Endodermal cell (in vitro differentiated cells): ENCODE data around the gene ZFYVE16. TPM values are rescaled to one million over a fixed set of nuclear protein-coding genes. Genes with fewer than 3 reads are reported as not detected.

Experiments used
- DNase-seq: peaks from one replicate; pipeline ENCODE4 v3.0.0-alpha.2; 2017
- H3K27ac ChIP-seq: 2 replicates; pipeline ENCODE4 v1.5.1; 2013; ENCODE audit warnings: mild to moderate bottlenecking, low read depth, low read length, moderate library complexity
- H3K27me3 ChIP-seq: 2 replicates; pipeline ENCODE4 v1.6.1; 2013; ENCODE audit warnings: mild to moderate bottlenecking, low read length, moderate library complexity; ENCODE audit not compliant: insufficient read depth, control insufficient read depth, poor library complexity, severe bottlenecking
- H3K36me3 ChIP-seq: 2 replicates; pipeline ENCODE4 v1.7.0; 2013; ENCODE audit warnings: mild to moderate bottlenecking, low read length, moderate library complexity; ENCODE audit not compliant: control insufficient read depth, insufficient read depth
- H3K4me1 ChIP-seq: one replicate; pipeline ENCODE4 v1.7.0; 2013; ENCODE audit warnings: low read length; ENCODE audit not compliant: control insufficient read depth, insufficient read depth
- H3K4me3 ChIP-seq: 2 replicates; pipeline ENCODE4 v1.5.1; 2013; ENCODE audit warnings: mild to moderate bottlenecking, low read length, moderate library complexity
- H3K9ac ChIP-seq: 2 replicates; pipeline ENCODE4 v1.6.1; 2013; ENCODE audit warnings: mild to moderate bottlenecking, low read length, moderate library complexity; ENCODE audit not compliant: poor library complexity, severe bottlenecking; ENCODE audit errors: extremely low read depth
- H3K9me3 ChIP-seq: 2 replicates; pipeline ENCODE4 v1.6.1; 2013; ENCODE audit warnings: mild to moderate bottlenecking, low read length, moderate library complexity; ENCODE audit not compliant: control insufficient read depth
- H3K27ac Mint-ChIP-seq: 2 replicates; pipeline ENCODE4 v1.8.0; 2020; ENCODE audit warnings: mixed read lengths
- H3K27me3 Mint-ChIP-seq: 2 replicates; pipeline ENCODE4 v1.8.0; 2021; ENCODE audit warnings: mild to moderate bottlenecking, mixed read lengths; ENCODE audit not compliant: insufficient read depth
- H3K36me3 Mint-ChIP-seq: 2 replicates; pipeline ENCODE4 v1.8.0; 2020; ENCODE audit warnings: low read depth, mixed read lengths
- H3K4me1 Mint-ChIP-seq: 2 replicates; pipeline ENCODE4 v1.8.0; 2020; ENCODE audit warnings: mixed read lengths
- H3K4me3 Mint-ChIP-seq: 2 replicates; pipeline ENCODE4 v1.8.0; 2020; ENCODE audit warnings: mild to moderate bottlenecking, moderate library complexity, mixed read lengths
- H3K9me3 Mint-ChIP-seq: 2 replicates; pipeline ENCODE4 v1.8.0; 2020; ENCODE audit warnings: mild to moderate bottlenecking, mixed read lengths
- WGBS, 2 experiments: methylation state at CpG; one replicate each; pipeline versions ENCODE4 v1.1.5 to v1.1.7; 2013; ENCODE audit warnings: missing lambda C conversion rate in 2 of 2, mixed read lengths in 1 of 2; ENCODE audit not compliant: insufficient coverage in 1 of 2, insufficient read length in 1 of 2; 5-methylcytosine and 5-hydroxymethylcytosine counted together
- total RNA-seq, 2 donors: library from RNA; stranded (reverse); fragmentation: NEBNext Ultra II Directional in 1 of 2; extraction: Animal tissue kit (Norgen Biotek cat#: 25700) in 1 of 2; gene quantifications; 2 replicates in 1 of 2; 3 replicates in 1 of 2; pipeline ENCODE4 v1.2.1, GENCODE V29; 2021
- TF ChIP-seq, protein P1 (sequence below): fragments of 200-600 bp; sonication (generic); conservative IDR thresholded peaks from 2 replicates; pipeline ENCODE4 v1.5.0; 2021; ENCODE audit warnings: antibody characterized with exemption, mild to moderate bottlenecking

Gene ZFYVE16
- total RNA-seq, 2 donors from 2014 or later, result 58.3 to 85.0 TPM

GRCh38 chr5:80439213-80439612 lies 31.3 kb downstream of the ZFYVE16 start:
- H3K4me1 Mint-ChIP-seq, result peaks cover 25% of the 10 kb centered on the region

GRCh38 chr5:80442742-80443141 lies 34.9 kb downstream of the ZFYVE16 start:
- Histone ChIP-seq H3K27me3 (no peaks in the 10 kb centered on the region), H3K36me3 (peaks cover 85% of the 10 kb centered on the region), H3K9me3 (no peaks in the 10 kb centered on the region), H3K4me3 (no peak overlapping the region), H3K4me1 (peaks cover 3% of the 10 kb centered on the region), H3K9ac (no peak overlapping the region), H3K27ac (no peak overlapping the region)
- Mint-ChIP-seq H3K4me3 (no peak overlapping the region), H3K27me3 (no peaks in the 10 kb centered on the region), H3K9me3 (no peaks in the 10 kb centered on the region), H3K4me1 (peaks cover 25% of the 10 kb centered on the region), H3K36me3 (peaks cover 41% of the 10 kb centered on the region), H3K27ac (no peak overlapping the region)
- TF ChIP-seq, protein P1, sequence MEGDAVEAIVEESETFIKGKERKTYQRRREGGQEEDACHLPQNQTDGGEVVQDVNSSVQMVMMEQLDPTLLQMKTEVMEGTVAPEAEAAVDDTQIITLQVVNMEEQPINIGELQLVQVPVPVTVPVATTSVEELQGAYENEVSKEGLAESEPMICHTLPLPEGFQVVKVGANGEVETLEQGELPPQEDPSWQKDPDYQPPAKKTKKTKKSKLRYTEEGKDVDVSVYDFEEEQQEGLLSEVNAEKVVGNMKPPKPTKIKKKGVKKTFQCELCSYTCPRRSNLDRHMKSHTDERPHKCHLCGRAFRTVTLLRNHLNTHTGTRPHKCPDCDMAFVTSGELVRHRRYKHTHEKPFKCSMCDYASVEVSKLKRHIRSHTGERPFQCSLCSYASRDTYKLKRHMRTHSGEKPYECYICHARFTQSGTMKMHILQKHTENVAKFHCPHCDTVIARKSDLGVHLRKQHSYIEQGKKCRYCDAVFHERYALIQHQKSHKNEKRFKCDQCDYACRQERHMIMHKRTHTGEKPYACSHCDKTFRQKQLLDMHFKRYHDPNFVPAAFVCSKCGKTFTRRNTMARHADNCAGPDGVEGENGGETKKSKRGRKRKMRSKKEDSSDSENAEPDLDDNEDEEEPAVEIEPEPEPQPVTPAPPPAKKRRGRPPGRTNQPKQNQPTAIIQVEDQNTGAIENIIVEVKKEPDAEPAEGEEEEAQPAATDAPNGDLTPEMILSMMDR, result no peak
- no peak for DNase-seq

More at GRCh38 chr5:80439213-80439612, 31.3 kb downstream of the ZFYVE16 start:
- peaks cover 80% of the 10 kb centered on the region for H3K36me3 ChIP-seq
- H3K4me3 Mint-ChIP-seq, result no peak overlapping the region
- peaks cover 53% of the 10 kb centered on the region for H3K36me3 Mint-ChIP-seq
- H3K9ac ChIP-seq, result no peak overlapping the region
- H3K9me3 Mint-ChIP-seq, result no peaks in the 10 kb centered on the region
- no peak overlapping the region for H3K4me3 ChIP-seq
- H3K4me1 ChIP-seq, result peaks cover 3% of the 10 kb centered on the region
- H3K27me3 Mint-ChIP-seq, result no peaks in the 10 kb centered on the region
- no peaks in the 10 kb centered on the region for H3K27me3 ChIP-seq
- H3K27ac Mint-ChIP-seq, result no peak overlapping the region
- no peak overlapping the region for H3K27ac ChIP-seq
- TF ChIP-seq, protein P1, result no peak
- DNase-seq, result no peak
- no peaks in the 10 kb centered on the region for H3K9me3 ChIP-seq

DNA sequence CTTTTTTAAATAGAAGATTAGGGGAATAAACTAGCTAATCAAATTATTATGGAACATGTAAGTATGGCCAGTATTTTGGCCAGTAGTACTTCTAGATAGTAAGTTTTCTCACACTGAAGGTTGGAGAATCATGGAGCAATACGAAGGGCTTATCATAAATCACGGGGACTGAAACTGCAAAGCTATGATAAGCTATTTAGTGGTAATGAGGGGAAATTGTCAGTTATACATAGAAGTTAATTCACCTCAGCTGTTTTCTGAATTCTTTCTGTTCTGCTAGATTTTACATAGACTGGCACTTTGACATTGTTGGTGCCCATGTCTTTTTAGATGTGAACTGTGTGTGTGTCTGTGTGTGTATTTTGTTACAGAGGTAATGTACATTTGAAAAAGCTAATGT lies 45.5 kb downstream of the ZFYVE16 start:
- 89 to 93% methylated on average over 2 of the region's 2 CpGs for WGBS, 2 experiments
- Histone ChIP-seq H3K36me3 (peaks cover 81% of the 10 kb centered on the region), H3K27ac (no peak overlapping the region), H3K4me1 (no peaks in the 10 kb centered on the region), H3K9me3 (peaks cover 7% of the 10 kb centered on the region), H3K4me3 (no peak overlapping the region), H3K9ac (no peak overlapping the region), H3K27me3 (no peaks in the 10 kb centered on the region)
- H3K9me3 Mint-ChIP-seq, result no peaks in the 10 kb centered on the region
- no peaks in the 10 kb centered on the region for H3K4me1 Mint-ChIP-seq
- peaks cover 84% of the 10 kb centered on the region for H3K36me3 Mint-ChIP-seq
- no peak overlapping the region for H3K4me3 Mint-ChIP-seq
- no peak overlapping the region for H3K27ac Mint-ChIP-seq
- TF ChIP-seq, protein P1, result no peak
- H3K27me3 Mint-ChIP-seq, result no peaks in the 10 kb centered on the region
- DNase-seq, result no peak
